ENCODE data around the gene IL17D. TPM values are rescaled to one million over a fixed set of nuclear protein-coding genes. Genes with fewer than 3 reads are reported as not detected.

IL17D gene
- total and polyA plus RNA-seq, 2 donors from 2014 or later: 0.44 TPM; not detected in 1

GRCh38 chr13:20664351-20664750 lies 39.1 kb upstream of the IL17D start:
- TF ChIP-seq, protein P1, sequence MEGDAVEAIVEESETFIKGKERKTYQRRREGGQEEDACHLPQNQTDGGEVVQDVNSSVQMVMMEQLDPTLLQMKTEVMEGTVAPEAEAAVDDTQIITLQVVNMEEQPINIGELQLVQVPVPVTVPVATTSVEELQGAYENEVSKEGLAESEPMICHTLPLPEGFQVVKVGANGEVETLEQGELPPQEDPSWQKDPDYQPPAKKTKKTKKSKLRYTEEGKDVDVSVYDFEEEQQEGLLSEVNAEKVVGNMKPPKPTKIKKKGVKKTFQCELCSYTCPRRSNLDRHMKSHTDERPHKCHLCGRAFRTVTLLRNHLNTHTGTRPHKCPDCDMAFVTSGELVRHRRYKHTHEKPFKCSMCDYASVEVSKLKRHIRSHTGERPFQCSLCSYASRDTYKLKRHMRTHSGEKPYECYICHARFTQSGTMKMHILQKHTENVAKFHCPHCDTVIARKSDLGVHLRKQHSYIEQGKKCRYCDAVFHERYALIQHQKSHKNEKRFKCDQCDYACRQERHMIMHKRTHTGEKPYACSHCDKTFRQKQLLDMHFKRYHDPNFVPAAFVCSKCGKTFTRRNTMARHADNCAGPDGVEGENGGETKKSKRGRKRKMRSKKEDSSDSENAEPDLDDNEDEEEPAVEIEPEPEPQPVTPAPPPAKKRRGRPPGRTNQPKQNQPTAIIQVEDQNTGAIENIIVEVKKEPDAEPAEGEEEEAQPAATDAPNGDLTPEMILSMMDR (IDR thresholded peaks at IDR 0.05; ENCODE audit: borderline replicate concordance, extremely low read depth, insufficient read depth): no peak
- Histone ChIP-seq H3K9me3 (ENCODE audit: control insufficient read depth in 2 of 3, insufficient read depth in 1 of 3, low read length in 3 of 3) (no peaks in the 10 kb centered on the region), H3K9ac (ENCODE audit: low read length in 3 of 3) (no peak overlapping the region), H3K4me1 (ENCODE audit: control insufficient read depth in 2 of 3, insufficient read depth in 2 of 3, low read depth in 1 of 3, low read length in 3 of 3) (no peaks in the 10 kb centered on the region), H3K27me3 (ENCODE audit: control insufficient read depth, insufficient read depth, low read length) (no peaks in the 10 kb centered on the region), H3K27ac (ENCODE audit: low read depth in 2 of 2, low read length in 2 of 2) (no peak overlapping the region), H3K4me3 (ENCODE audit: low read length in 3 of 3) (no peak overlapping the region), H3K36me3 (ENCODE audit: control insufficient read depth in 2 of 3, insufficient read depth in 3 of 3, low read length in 3 of 3) (peaks cover 0 to 19% (median 7%) of the 10 kb centered on the region in 3 donors)
- intact Hi-C loops (cut with DNase I): no loop called here
- DNase-seq (no peak), FAIRE-seq (no peak)

- Histone ChIP-seq H3K27ac (ENCODE audit: low read depth in 2 of 2, low read length in 2 of 2) (no peak overlapping the region), H3K9ac (ENCODE audit: low read length in 3 of 3) (no peak overlapping the region), H3K27me3 (ENCODE audit: control insufficient read depth, insufficient read depth, low read length) (no peaks in the 10 kb centered on the region), H3K36me3 (ENCODE audit: control insufficient read depth in 2 of 3, insufficient read depth in 3 of 3, low read length in 3 of 3) (peaks cover 0 to 16% (median 4%) of the 10 kb centered on the region in 3 donors), H3K4me1 (ENCODE audit: control insufficient read depth in 2 of 3, insufficient read depth in 2 of 3, low read depth in 1 of 3, low read length in 3 of 3) (no peaks in the 10 kb centered on the region), H3K4me3 (ENCODE audit: low read length in 3 of 3) (no peak overlapping the region), H3K9me3 (ENCODE audit: control insufficient read depth in 2 of 3, insufficient read depth in 1 of 3, low read length in 3 of 3) (no peaks in the 10 kb centered on the region)
- DNase-seq: no peak
- FAIRE-seq: no peak
- TF ChIP-seq, protein P1 (IDR thresholded peaks at IDR 0.05; ENCODE audit: borderline replicate concordance, extremely low read depth, insufficient read depth): no peak
- intact Hi-C loops (cut with DNase I): no loop called here
Measured at GRCh38 chr13:20666948-20667347, 36.6 kb upstream of the IL17D start.

- TF ChIP-seq, protein P1 (IDR thresholded peaks at IDR 0.05; ENCODE audit: borderline replicate concordance, extremely low read depth, insufficient read depth): no peak
- DNase-seq (no peak), FAIRE-seq (no peak)
- Histone ChIP-seq H3K36me3 (ENCODE audit: control insufficient read depth in 2 of 3, insufficient read depth in 3 of 3, low read length in 3 of 3) (peaks cover 0 to 19% (median 4%) of the 10 kb centered on the region in 3 donors), H3K9ac (ENCODE audit: low read length in 3 of 3) (no peak overlapping the region), H3K27ac (ENCODE audit: low read depth in 2 of 2, low read length in 2 of 2) (no peak overlapping the region), H3K9me3 (ENCODE audit: control insufficient read depth in 2 of 3, insufficient read depth in 1 of 3, low read length in 3 of 3) (no peaks in the 10 kb centered on the region), H3K4me1 (ENCODE audit: control insufficient read depth in 2 of 3, insufficient read depth in 2 of 3, low read depth in 1 of 3, low read length in 3 of 3) (no peaks in the 10 kb centered on the region), H3K4me3 (ENCODE audit: low read length in 3 of 3) (no peak overlapping the region), H3K27me3 (ENCODE audit: control insufficient read depth, insufficient read depth, low read length) (no peaks in the 10 kb centered on the region)
- intact Hi-C loops (cut with DNase I): no loop called here
Measured at GRCh38 chr13:20667857-20668437, 35.6 kb upstream of the IL17D start.

GRCh38 chr13:20669162-20669561 lies 34.3 kb upstream of the IL17D start:
- H3K27ac ChIP-seq (ENCODE audit: low read depth in 2 of 2, low read length in 2 of 2): no peak overlapping the region
- H3K4me3 ChIP-seq (ENCODE audit: low read length in 3 of 3): no peak overlapping the region
- peaks cover 0 to 10% (median 5%) of the 10 kb centered on the region in 3 donors for H3K36me3 ChIP-seq (ENCODE audit: control insufficient read depth in 2 of 3, insufficient read depth in 3 of 3, low read length in 3 of 3)
- H3K27me3 ChIP-seq (ENCODE audit: control insufficient read depth, insufficient read depth, low read length): no peaks in the 10 kb centered on the region
- no peaks in the 10 kb centered on the region for H3K9me3 ChIP-seq (ENCODE audit: control insufficient read depth in 2 of 3, insufficient read depth in 1 of 3, low read length in 3 of 3)
- DNase-seq: no peak
- TF ChIP-seq, protein P1 (IDR thresholded peaks at IDR 0.05; ENCODE audit: borderline replicate concordance, extremely low read depth, insufficient read depth): no peak
- intact Hi-C loops (cut with DNase I): no loop called here
- H3K9ac ChIP-seq (ENCODE audit: low read length in 3 of 3): no peak overlapping the region
- no peak for FAIRE-seq
- no peaks in the 10 kb centered on the region for H3K4me1 ChIP-seq (ENCODE audit: control insufficient read depth in 2 of 3, insufficient read depth in 2 of 3, low read depth in 1 of 3, low read length in 3 of 3)
